ENCODE data around the gene INO80B.

- TF ChIP-seq YY1 (IDR thresholded peaks at IDR 0.05; ENCODE audit: low read depth, low read length) (no peak), PHF8 (conservative IDR thresholded peaks at IDR 0.05; ENCODE audit: low read depth, low read length) (no peak), CTCF (IDR thresholded peaks at IDR 0.05; ENCODE audit: control extremely low read depth in 1 of 3, insufficient read depth in 1 of 3, low read depth in 1 of 3, low read length in 3 of 3) (no peak), NRF1 (IDR thresholded peaks at IDR 0.05; ENCODE audit: low read depth, low read length) (no peak), RNF2 (IDR thresholded peaks at IDR 0.05; ENCODE audit: borderline replicate concordance, low read depth, low read length, missing control alignments, poor library complexity, severe bottlenecking) (no peak)
These were observed 40.4 kb upstream of the INO80B start for GRCh38 chr2:74414441-74414840.
